A549 (cell line): ENCODE results near the gene ESYT1. TPM values are rescaled to one million over a fixed set of nuclear protein-coding genes. Genes with fewer than 3 reads are reported as not detected.

Source experiments
- ATAC-seq, 2 experiments: fragments of 200-7000 bp in 1 of 2; fragments of >200 bp in 1 of 2; cut with Nextera tagmentation in 1 of 2; cut with Tn5 transposase in 1 of 2; 3 replicates each; pipeline versions ENCODE4 v1.8.0 to v1.9.1; 2018 to 2020; ENCODE audit warnings: mild to moderate bottlenecking in 1 of 2, moderate library complexity in 1 of 2
- CTCF ChIA-PET: fragments of 300-600 bp; sonication (Branson Sonifier 250); formaldehyde crosslinking; extraction: SDS; loops from one replicate; lab custom pipeline; 2021; ENCODE audit warnings: antibody characterized with exemption, inconsistent platforms; lab: Yijun Ruan, JAX
- POLR2A ChIA-PET: fragments of 350-600 bp; formaldehyde crosslinking; extraction: SDS; loops from one replicate; lab custom pipeline; 2021; ENCODE audit warnings: antibody characterized with exemption, inconsistent platforms; lab: Yijun Ruan, JAX
- DNase-seq, 2 experiments: peaks; one replicate each; pipeline versions ENCODE4 v3.0.0 to v3.0.0-alpha.2; 2011 to 2016; ENCODE audit warnings: low read depth in 1 of 2, low spot score in 1 of 2
- FAIRE-seq: peaks from 2 replicates; lab custom pipeline; 2011; peaks lifted over from hg19 to GRCh38; lab: Jason Lieb, UNC
- H3K27ac ChIP-seq, 2 experiments: fragments of >200 bp; sonication (Bioruptor Twin); formaldehyde crosslinking; 3 replicates each; pipeline ENCODE4 v1.5.1; 2016 to 2017
- H3K4me1 ChIP-seq: fragments of >200 bp; sonication (Bioruptor Twin); formaldehyde crosslinking; 3 replicates; pipeline ENCODE4 v1.6.1; 2016
- H3K4me2 ChIP-seq: fragments of >200 bp; sonication (Bioruptor Twin); formaldehyde crosslinking; 3 replicates; pipeline ENCODE4 v1.6.1; 2016
- H3K4me3 ChIP-seq: fragments of >200 bp; sonication (Bioruptor Twin); formaldehyde crosslinking; 3 replicates; pipeline ENCODE4 v1.5.1; 2016
- H3K9me3 ChIP-seq: fragments of >200 bp; sonication (Bioruptor Twin); formaldehyde crosslinking; 3 replicates; pipeline ENCODE4 v1.6.1; 2016
- CBX8 ChIP-seq: fragments of 200-600 bp; sonication (generic); IDR thresholded peaks from 2 replicates; pipeline ENCODE4 v1.6.1; 2016
- CHD4 ChIP-seq: fragments of 200-600 bp; sonication (generic); IDR thresholded peaks from 2 replicates; pipeline ENCODE4 v1.6.1; 2016; ENCODE audit warnings: antibody characterized with exemption, mild to moderate bottlenecking, borderline replicate concordance
- FOSB ChIP-seq: fragments of 250-450 bp; sonication (Bioruptor Pico); IDR thresholded peaks from 2 replicates; pipeline ENCODE4 v1.5.0; 2020; ENCODE audit warnings: mild to moderate bottlenecking, moderate library complexity
- FOXS1 ChIP-seq: fragments of 250-450 bp; sonication (Bioruptor Pico); IDR thresholded peaks from 2 replicates; pipeline ENCODE4 v1.5.0; 2020; ENCODE audit warnings: mild to moderate bottlenecking, moderate library complexity
- HDAC2 ChIP-seq: fragments of 200-600 bp; sonication (generic); IDR thresholded peaks from 2 replicates; pipeline ENCODE4 v1.6.1; 2016
- HEYL ChIP-seq: fragments of 250-450 bp; sonication (Bioruptor Pico); IDR thresholded peaks from 2 replicates; pipeline ENCODE4 v1.8.0; 2021; ENCODE audit warnings: mild to moderate bottlenecking, moderate library complexity
- HOXA7 ChIP-seq: fragments of 250-450 bp; sonication (Bioruptor Pico); IDR thresholded peaks from 2 replicates; pipeline ENCODE4 v1.5.0; 2020; ENCODE audit warnings: mild to moderate bottlenecking, moderate library complexity
- HOXB5 ChIP-seq: fragments of 250-450 bp; sonication (Bioruptor Pico); IDR thresholded peaks from 2 replicates; pipeline ENCODE4 v1.5.0; 2020; ENCODE audit warnings: mild to moderate bottlenecking, moderate library complexity
- MYC ChIP-seq: IDR thresholded peaks from 2 replicates; pipeline ENCODE4 v1.6.1; 2012; ENCODE audit warnings: mild to moderate bottlenecking, inconsistent platforms, low read length, improper control_type of control experiment, borderline replicate concordance
- NR3C1 ChIP-seq: fragments of >200 bp; sonication (Bioruptor Twin); formaldehyde crosslinking; IDR thresholded peaks from 3 replicates; pipeline ENCODE4 v1.6.1; 2017
- PHF8 ChIP-seq: fragments of 200-600 bp; sonication (generic); IDR thresholded peaks from 2 replicates; pipeline ENCODE4 v1.6.1; 2016; ENCODE audit warnings: low read depth, mild to moderate bottlenecking, antibody characterized with exemption, moderate library complexity, borderline replicate concordance
- POLR2A ChIP-seq: IDR thresholded peaks from 2 replicates; pipeline ENCODE4 v1.6.1; 2012; ENCODE audit warnings: mild to moderate bottlenecking, low read length
- RARB ChIP-seq: fragments of 250-450 bp; sonication (Bioruptor Pico); IDR thresholded peaks from 2 replicates; pipeline ENCODE4 v1.8.0; 2021; ENCODE audit warnings: mild to moderate bottlenecking, moderate library complexity
- RCOR1 ChIP-seq: fragments of 150-350 bp; IDR thresholded peaks from 2 replicates; pipeline ENCODE4 v1.6.1; 2014; ENCODE audit warnings: antibody characterized with exemption, low read length, low read depth
- RFX5 ChIP-seq: fragments of 450-650 bp; IDR thresholded peaks from 2 replicates; pipeline ENCODE4 v1.7.1; 2014; ENCODE audit warnings: antibody characterized with exemption, mild to moderate bottlenecking, moderate library complexity
- RNF2 ChIP-seq: fragments of 200-600 bp; sonication (generic); IDR thresholded peaks from 2 replicates; pipeline ENCODE4 v1.6.1; 2016; ENCODE audit warnings: low read depth, mild to moderate bottlenecking, antibody characterized with exemption, moderate library complexity, borderline replicate concordance
- SMC3 ChIP-seq: fragments of >200 bp; sonication (Bioruptor Twin); formaldehyde crosslinking; IDR thresholded peaks from 3 replicates; pipeline ENCODE4 v1.6.1; 2018; ENCODE audit warnings: inconsistent platforms
- SREBF2 ChIP-seq: fragments of 450-650 bp; IDR thresholded peaks from 2 replicates; pipeline ENCODE4 v1.6.1; 2014; ENCODE audit warnings: mild to moderate bottlenecking, moderate library complexity
- TFCP2L1 ChIP-seq: fragments of 250-450 bp; sonication (Bioruptor Pico); IDR thresholded peaks from 2 replicates; pipeline ENCODE4 v1.5.0; 2021; ENCODE audit warnings: mild to moderate bottlenecking
- TP53 ChIP-seq: fragments of 250-450 bp; sonication (Bioruptor Pico); IDR thresholded peaks from 2 replicates; pipeline ENCODE4 v1.5.0; 2021; ENCODE audit warnings: mild to moderate bottlenecking, moderate library complexity
- ZC3H11A ChIP-seq: fragments of 450-650 bp; IDR thresholded peaks from 2 replicates; pipeline ENCODE4 v1.6.1; 2014; ENCODE audit warnings: antibody characterized with exemption, mild to moderate bottlenecking
- ZFP36 ChIP-seq: fragments of 450-650 bp; IDR thresholded peaks from 2 replicates; pipeline ENCODE4 v1.6.1; 2014; ENCODE audit warnings: borderline replicate concordance; ENCODE audit not compliant: partially characterized antibody
- ZNF302 ChIP-seq: fragments of 250-450 bp; sonication (Bioruptor Pico); IDR thresholded peaks from 2 replicates; pipeline ENCODE4 v1.9.0; 2021; ENCODE audit warnings: inconsistent platforms, mild to moderate bottlenecking, moderate library complexity
- WGBS: methylation state at CpG from one replicate; pipeline ENCODE4 v1.1.6; 2017; ENCODE audit errors: missing lambda C conversion rate; 5-methylcytosine and 5-hydroxymethylcytosine counted together
- polyA plus RNA-seq, 4 experiments: library from polyadenylated mRNA; depleted of rRNA in 3 of 4; stranded (reverse); fragments of >200 nt; fragmentation: RNase III in 1 of 4; extraction: RNeasy Plus Mini Kit Qiagen cat#74134 plus additional on column Dnase treatment in 1 of 4; gene quantifications; 2 replicates in 3 of 4; 3 replicates in 1 of 4; pipeline ENCODE4 v1.2.3, GENCODE V29; 2011 to 2017
- TF ChIP-seq, protein P1 (sequence below): fragments of >200 bp; sonication (Bioruptor Twin); formaldehyde crosslinking; IDR thresholded peaks from 3 replicates; pipeline ENCODE4 v1.6.1; 2016
- TF ChIP-seq, protein P2 (sequence below): fragments of >200 bp; sonication (Bioruptor Twin); formaldehyde crosslinking; IDR thresholded peaks from 2 replicates; pipeline ENCODE4 v1.6.1; 2016
- TF ChIP-seq, protein P3 (sequence below): fragments of 150-350 bp; IDR thresholded peaks from 2 replicates; pipeline ENCODE4 v1.6.1; 2014; ENCODE audit warnings: low read depth, mild to moderate bottlenecking, low read length
- TF ChIP-seq, protein P4 (sequence below): fragments of 250-450 bp; sonication (Bioruptor Pico); IDR thresholded peaks from 2 replicates; pipeline ENCODE4 v1.5.0; 2021; ENCODE audit warnings: mild to moderate bottlenecking, moderate library complexity, borderline replicate concordance

The ESYT1 gene
- polyA plus RNA-seq, 2 of the 4 experiments (the other 2 are of a cell fraction): 54.2 to 72.4 TPM

DNA sequence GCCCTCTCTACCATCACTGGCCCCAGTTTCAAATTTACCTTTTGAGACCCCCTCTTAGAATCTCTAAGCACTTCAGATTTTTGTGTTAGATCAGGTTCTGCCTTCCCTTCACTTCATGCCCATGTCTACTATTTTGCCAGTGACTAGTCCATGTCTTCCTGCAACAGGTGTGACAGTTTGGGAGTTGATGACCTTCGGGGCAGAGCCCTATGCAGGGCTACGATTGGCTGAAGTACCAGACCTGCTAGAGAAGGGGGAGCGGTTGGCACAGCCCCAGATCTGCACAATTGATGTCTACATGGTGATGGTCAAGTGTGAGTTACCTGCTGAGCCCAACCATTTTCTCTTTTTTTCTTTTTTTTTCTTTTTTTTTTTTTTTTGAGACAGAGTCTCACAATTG lies 29.5 kb upstream of the ESYT1 start (continued):
- no peak for TF ChIP-seq POLR2A
- TF ChIP-seq ZC3H11A: no peak
- no peak for TF ChIP-seq HDAC2

DNA sequence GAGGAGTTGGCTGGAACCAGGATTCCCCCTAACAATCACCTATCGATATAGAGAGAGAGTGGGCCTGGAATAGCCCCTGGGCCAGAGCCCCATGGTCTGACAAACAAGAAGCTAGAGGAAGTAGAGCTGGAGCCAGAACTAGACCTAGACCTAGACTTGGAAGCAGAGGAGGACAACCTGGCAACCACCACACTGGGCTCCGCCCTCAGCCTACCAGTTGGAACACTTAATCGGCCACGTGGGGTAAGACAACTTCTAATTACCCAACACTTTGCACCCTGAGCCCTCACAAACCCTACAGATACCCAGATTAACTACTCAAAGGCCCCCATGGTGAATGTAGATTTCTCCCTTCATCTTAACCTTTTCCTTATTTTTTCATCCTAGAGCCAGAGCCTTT lies 28.3 kb upstream of the ESYT1 start:
- Histone ChIP-seq H3K4me2 (no peak overlapping the region), H3K4me3 (no peak overlapping the region), H3K4me1 (peaks cover 7% of the 10 kb centered on the region), H3K9me3 (no peaks in the 10 kb centered on the region)
- no peak for FAIRE-seq
- WGBS: 89% methylated on average over 4 of the region's 4 CpGs
- CTCF ChIA-PET: interaction anchor here (1.0 to 1.3 kb wide), 2 partner anchors 14 to 17 kb away, joined by 3 to 4 read pairs; no protein-coding TSS in a partner anchor
- no peak for DNase-seq
- ATAC-seq: no peak
- TF ChIP-seq HEYL (no peak), RARB (CRISPR knock-in tag) (no peak), HOXA7 (CRISPR knock-in tag) (no peak), RFX5 (no peak), ZNF302 (no peak), RNF2 (no peak)
- TF ChIP-seq, protein P1, sequence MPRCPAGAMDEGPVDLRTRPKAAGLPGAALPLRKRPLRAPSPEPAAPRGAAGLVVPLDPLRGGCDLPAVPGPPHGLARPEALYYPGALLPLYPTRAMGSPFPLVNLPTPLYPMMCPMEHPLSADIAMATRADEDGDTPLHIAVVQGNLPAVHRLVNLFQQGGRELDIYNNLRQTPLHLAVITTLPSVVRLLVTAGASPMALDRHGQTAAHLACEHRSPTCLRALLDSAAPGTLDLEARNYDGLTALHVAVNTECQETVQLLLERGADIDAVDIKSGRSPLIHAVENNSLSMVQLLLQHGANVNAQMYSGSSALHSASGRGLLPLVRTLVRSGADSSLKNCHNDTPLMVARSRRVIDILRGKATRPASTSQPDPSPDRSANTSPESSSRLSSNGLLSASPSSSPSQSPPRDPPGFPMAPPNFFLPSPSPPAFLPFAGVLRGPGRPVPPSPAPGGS: no peak
- TF ChIP-seq, all 56 proteins: peak for 0
- H3K27ac ChIP-seq: no peak overlapping the region
- POLR2A ChIA-PET: no interaction called here

DNA sequence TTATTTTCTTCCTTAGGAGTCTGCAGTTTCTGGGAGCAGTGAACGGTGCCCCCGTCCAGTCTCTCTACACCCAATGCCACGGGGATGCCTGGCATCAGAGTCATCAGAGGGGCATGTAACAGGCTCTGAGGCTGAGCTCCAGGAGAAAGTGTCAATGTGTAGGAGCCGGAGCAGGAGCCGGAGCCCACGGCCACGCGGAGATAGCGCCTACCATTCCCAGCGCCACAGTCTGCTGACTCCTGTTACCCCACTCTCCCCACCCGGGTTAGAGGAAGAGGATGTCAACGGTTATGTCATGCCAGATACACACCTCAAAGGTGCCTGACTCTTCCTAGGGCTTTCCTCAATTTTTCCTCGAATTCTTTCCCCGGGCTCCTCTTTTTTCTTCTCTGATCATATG lies 27.0 kb upstream of the ESYT1 start:
- 79% methylated on average over 14 of the region's 14 CpGs for WGBS
- no peak for FAIRE-seq
- Histone ChIP-seq H3K27ac (no peak overlapping the region), H3K4me1 (peaks cover 12% of the 10 kb centered on the region), H3K4me2 (no peak overlapping the region), H3K9me3 (no peaks in the 10 kb centered on the region), H3K4me3 (no peak overlapping the region)
- POLR2A ChIA-PET: no interaction called here
- ATAC-seq: no peak
- CTCF ChIA-PET: interaction anchor here (1.0 to 2.4 kb wide), 5 partner anchors 10 to 54 kb away, joined by 3 to 15 read pairs (median 7); partner anchors contain the start of gene ERBB3
- TF ChIP-seq SREBF2 (no peak), ZFP36 (no peak), HDAC2 (no peak), TFCP2L1 (CRISPR knock-in tag) (no peak), TP53 (no peak), PHF8 (no peak), RFX5 (no peak), RCOR1 (no peak), RNF2 (no peak), HOXA7 (CRISPR knock-in tag) (no peak), CBX8 (no peak), MYC (no peak), FOXS1 (CRISPR knock-in tag) (no peak)
- TF ChIP-seq, protein P2, sequence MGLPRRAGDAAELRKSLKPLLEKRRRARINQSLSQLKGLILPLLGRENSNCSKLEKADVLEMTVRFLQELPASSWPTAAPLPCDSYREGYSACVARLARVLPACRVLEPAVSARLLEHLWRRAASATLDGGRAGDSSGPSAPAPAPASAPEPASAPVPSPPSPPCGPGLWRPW: no peak
- TF ChIP-seq, protein P3, sequence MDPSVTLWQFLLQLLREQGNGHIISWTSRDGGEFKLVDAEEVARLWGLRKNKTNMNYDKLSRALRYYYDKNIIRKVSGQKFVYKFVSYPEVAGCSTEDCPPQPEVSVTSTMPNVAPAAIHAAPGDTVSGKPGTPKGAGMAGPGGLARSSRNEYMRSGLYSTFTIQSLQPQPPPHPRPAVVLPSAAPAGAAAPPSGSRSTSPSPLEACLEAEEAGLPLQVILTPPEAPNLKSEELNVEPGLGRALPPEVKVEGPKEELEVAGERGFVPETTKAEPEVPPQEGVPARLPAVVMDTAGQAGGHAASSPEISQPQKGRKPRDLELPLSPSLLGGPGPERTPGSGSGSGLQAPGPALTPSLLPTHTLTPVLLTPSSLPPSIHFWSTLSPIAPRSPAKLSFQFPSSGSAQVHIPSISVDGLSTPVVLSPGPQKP: no peak
- DNase-seq: no peak

DNA sequence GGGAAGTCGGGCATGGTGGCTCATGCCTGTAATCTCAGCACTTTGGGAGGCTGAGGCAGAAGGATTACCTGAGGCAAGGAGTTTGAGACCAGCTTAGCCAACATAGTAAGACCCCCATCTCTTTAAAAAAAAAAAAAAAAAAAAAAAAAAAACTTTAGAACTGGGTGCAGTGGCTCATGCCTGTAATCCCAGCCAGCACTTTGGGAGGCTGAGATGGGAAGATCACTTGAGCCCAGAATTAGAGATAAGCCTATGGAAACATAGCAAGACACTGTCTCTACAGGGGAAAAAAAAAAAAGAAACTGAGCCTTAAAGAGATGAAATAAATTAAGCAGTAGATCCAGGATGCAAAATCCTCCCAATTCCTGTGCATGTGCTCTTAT lies 25.4 kb upstream of the ESYT1 start:
- 59% methylated on average over 1 of the region's 1 CpG for WGBS
- no peak for DNase-seq
- no peak for FAIRE-seq
- Histone ChIP-seq H3K27ac (no peak overlapping the region), H3K4me2 (no peak overlapping the region; the same call in 2 of the 3 replicates), H3K4me1 (peaks cover 24% of the 10 kb centered on the region), H3K4me3 (no peak overlapping the region), H3K9me3 (no peaks in the 10 kb centered on the region)
- ChIA-PET CTCF (interaction anchor here (0.6 to 4.1 kb wide), 9 partner anchors 8 to 87 kb away, joined by 3 to 21 read pairs (median 6); partner anchors contain the start of genes ERBB3, SMARCC2 and ZC3H10), POLR2A (interaction anchor here (1.3 to 3.4 kb wide), 4 partner anchors 15 to 56 kb away, joined by 4 to 77 read pairs (median 22); partner anchors contain the start of genes RPL41 and ZC3H10)
- TF ChIP-seq SMC3: no peak
- TF ChIP-seq, protein P4, sequence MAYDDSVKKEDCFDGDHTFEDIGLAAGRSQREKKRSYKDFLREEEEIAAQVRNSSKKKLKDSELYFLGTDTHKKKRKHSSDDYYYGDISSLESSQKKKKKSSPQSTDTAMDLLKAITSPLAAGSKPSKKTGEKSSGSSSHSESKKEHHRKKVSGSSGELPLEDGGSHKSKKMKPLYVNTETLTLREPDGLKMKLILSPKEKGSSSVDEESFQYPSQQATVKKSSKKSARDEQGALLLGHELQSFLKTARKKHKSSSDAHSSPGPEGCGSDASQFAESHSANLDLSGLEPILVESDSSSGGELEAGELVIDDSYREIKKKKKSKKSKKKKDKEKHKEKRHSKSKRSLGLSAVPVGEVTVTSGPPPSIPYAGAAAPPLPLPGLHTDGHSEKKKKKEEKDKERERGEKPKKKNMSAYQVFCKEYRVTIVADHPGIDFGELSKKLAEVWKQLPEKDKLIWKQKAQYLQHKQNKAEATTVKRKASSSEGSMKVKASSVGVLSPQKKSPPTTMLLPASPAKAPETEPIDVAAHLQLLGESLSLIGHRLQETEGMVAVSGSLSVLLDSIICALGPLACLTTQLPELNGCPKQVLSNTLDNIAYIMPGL (CRISPR knock-in tag): no peak
- no peak for TF ChIP-seq ZFP36
- no peak for TF ChIP-seq FOXS1 (CRISPR knock-in tag)
- TF ChIP-seq NR3C1: no peak
- TF ChIP-seq POLR2A: no peak
- no peak for TF ChIP-seq FOSB
- TF ChIP-seq HOXB5: no peak
- no peak for TF ChIP-seq CHD4
- no peak for ATAC-seq
